Measurements from ENCODE around the gene KRT33A.

- no peak for TF ChIP-seq EZH2 (IDR thresholded peaks at IDR 0.05; ENCODE audit: low read depth, unreplicated experiment)
- no peak for TF ChIP-seq CREB1 (CRISPR knock-in tag; IDR thresholded peaks at IDR 0.05; ENCODE audit: low read depth)
- no peak for TF ChIP-seq CTCF (conservative IDR thresholded peaks at IDR 0.05; ENCODE audit: low read depth in 2 of 2)
- no peak for TF ChIP-seq REST (IDR thresholded peaks at IDR 0.05; ENCODE audit: unreplicated experiment)
- TF ChIP-seq POLR2AphosphoS5 (IDR thresholded peaks at IDR 0.05; ENCODE audit: low read depth), result no peak
- TF ChIP-seq EZH2phosphoT487 (IDR thresholded peaks at IDR 0.05; ENCODE audit: unreplicated experiment), result no peak
- no peak for TF ChIP-seq STAT1 (IDR thresholded peaks at IDR 0.05; ENCODE audit: unreplicated experiment)
- TF ChIP-seq, protein P1, sequence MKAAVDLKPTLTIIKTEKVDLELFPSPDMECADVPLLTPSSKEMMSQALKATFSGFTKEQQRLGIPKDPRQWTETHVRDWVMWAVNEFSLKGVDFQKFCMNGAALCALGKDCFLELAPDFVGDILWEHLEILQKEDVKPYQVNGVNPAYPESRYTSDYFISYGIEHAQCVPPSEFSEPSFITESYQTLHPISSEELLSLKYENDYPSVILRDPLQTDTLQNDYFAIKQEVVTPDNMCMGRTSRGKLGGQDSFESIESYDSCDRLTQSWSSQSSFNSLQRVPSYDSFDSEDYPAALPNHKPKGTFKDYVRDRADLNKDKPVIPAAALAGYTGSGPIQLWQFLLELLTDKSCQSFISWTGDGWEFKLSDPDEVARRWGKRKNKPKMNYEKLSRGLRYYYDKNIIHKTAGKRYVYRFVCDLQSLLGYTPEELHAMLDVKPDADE (IDR thresholded peaks at IDR 0.05), result no peak
- TF ChIP-seq NANOG (IDR thresholded peaks at IDR 0.05; ENCODE audit: borderline replicate concordance), result no peak
Measured at GRCh38 chr17:41394254-41394996, 43.8 kb upstream of the KRT33A start.

All from GM23338 (cell line).